OCI-LY1 (cell line): ENCODE measurements around the gene SRSF8.

Experiments
- H2AFZ ChIP-seq: fragments of 200-600 bp; sonication (generic), shearing (Covaris generic); 2 replicates; pipeline ENCODE4 v1.6.0; 2014; ENCODE audit warnings: antibody characterized with exemption, mild to moderate bottlenecking, low read length
- H3F3A ChIP-seq: fragments of 200-600 bp; sonication (generic), shearing (Covaris generic); 2 replicates; pipeline ENCODE4 v1.6.0; 2014; ENCODE audit warnings: mild to moderate bottlenecking, antibody characterized with exemption, low read length, moderate library complexity; ENCODE audit not compliant: insufficient read depth
- H3K27ac ChIP-seq: fragments of 200-600 bp; sonication (generic); 2 replicates; pipeline ENCODE4 v1.5.1; 2014; ENCODE audit warnings: low read length, mixed run types, mild to moderate bottlenecking, low read depth; ENCODE audit not compliant: poor library complexity, severe bottlenecking
- H3K27me3 ChIP-seq: fragments of 200-600 bp; sonication (generic); 2 replicates; pipeline ENCODE4 v1.6.0; 2014; ENCODE audit warnings: antibody characterized with exemption, mild to moderate bottlenecking, low read length, moderate library complexity; ENCODE audit not compliant: insufficient read depth
- H3K36me3 ChIP-seq: fragments of 200-600 bp; sonication (generic); 2 replicates; pipeline ENCODE4 v1.6.1; 2014; ENCODE audit warnings: mild to moderate bottlenecking, antibody characterized with exemption, low read length, moderate library complexity, mixed read lengths; ENCODE audit not compliant: insufficient read depth
- H3K4me1 ChIP-seq: fragments of 200-600 bp; sonication (generic); 2 replicates; pipeline ENCODE4 v1.5.1; 2014; ENCODE audit warnings: mild to moderate bottlenecking, low read length, moderate library complexity; ENCODE audit not compliant: insufficient read depth, severe bottlenecking
- H3K4me2 ChIP-seq: fragments of 200-600 bp; sonication (generic), shearing (Covaris generic); 2 replicates; pipeline ENCODE4 v1.6.1; 2014; ENCODE audit warnings: low read length
- H3K4me3 ChIP-seq: fragments of 200-600 bp; sonication (generic); 2 replicates; pipeline ENCODE4 v1.5.1; 2014; ENCODE audit warnings: low read length, low read depth, mild to moderate bottlenecking, mixed read lengths; ENCODE audit not compliant: poor library complexity, severe bottlenecking
- H3K79me2 ChIP-seq: fragments of 200-600 bp; shearing (Covaris generic); 2 replicates; pipeline ENCODE4 v1.6.1; 2016; ENCODE audit warnings: mixed run types, low read length, mixed read lengths; ENCODE audit not compliant: insufficient read depth
- H3K9ac ChIP-seq: fragments of 200-600 bp; sonication (generic), shearing (Covaris generic); 2 replicates; pipeline ENCODE4 v1.6.1; 2014; ENCODE audit warnings: mild to moderate bottlenecking, low read length, mixed read lengths
- H3K9me2 ChIP-seq: fragments of 200-600 bp; sonication (generic), shearing (Covaris generic); 2 replicates; pipeline ENCODE4 v1.6.1; 2014; ENCODE audit warnings: low read depth, mild to moderate bottlenecking, low read length, mixed read lengths
- H3K9me3 ChIP-seq: fragments of 200-600 bp; shearing (Covaris generic); 2 replicates; pipeline ENCODE4 v1.6.1; 2014; ENCODE audit warnings: low read length, mixed read lengths
- H4K20me1 ChIP-seq: fragments of 200-600 bp; sonication (generic), shearing (Covaris generic); 2 replicates; pipeline ENCODE4 v1.6.0; 2016; ENCODE audit warnings: mild to moderate bottlenecking, low read length; ENCODE audit not compliant: insufficient read depth
- EZH2 ChIP-seq: fragments of 200-600 bp; sonication (generic), shearing (Covaris generic); IDR thresholded peaks from 2 replicates; pipeline ENCODE4 v1.8.0; 2017; ENCODE audit warnings: borderline replicate concordance, mixed run types, mild to moderate bottlenecking, antibody characterized with exemption, low read length, moderate library complexity, mixed read lengths
- TF ChIP-seq, protein P1 (sequence below): fragments of 200-600 bp; sonication (generic), shearing (Covaris generic); IDR thresholded peaks from 2 replicates; pipeline ENCODE4 v1.5.1; 2017; ENCODE audit warnings: mild to moderate bottlenecking, antibody characterized with exemption, low read length, moderate library complexity, mixed read lengths

The SRSF8 gene

GRCh38 chr11:95081412-95081811 lies 14.7 kb downstream of the SRSF8 start:
- Histone ChIP-seq H3K9me3 (no peaks in the 10 kb centered on the region), H3K4me1 (no peaks in the 10 kb centered on the region), H3K36me3 (no peaks in the 10 kb centered on the region), H3K9me2 (no peaks in the 10 kb centered on the region), H3K79me2 (no peaks in the 10 kb centered on the region), H3F3A (no peaks in the 10 kb centered on the region), H4K20me1 (no peaks in the 10 kb centered on the region), H3K4me2 (no peak overlapping the region), H3K4me3 (no peak overlapping the region), H3K9ac (no peak overlapping the region), H3K27ac (no peak overlapping the region), H2AFZ (no peak overlapping the region), H3K27me3 (no peaks in the 10 kb centered on the region)
- TF ChIP-seq EZH2: no peak
- TF ChIP-seq, protein P1, sequence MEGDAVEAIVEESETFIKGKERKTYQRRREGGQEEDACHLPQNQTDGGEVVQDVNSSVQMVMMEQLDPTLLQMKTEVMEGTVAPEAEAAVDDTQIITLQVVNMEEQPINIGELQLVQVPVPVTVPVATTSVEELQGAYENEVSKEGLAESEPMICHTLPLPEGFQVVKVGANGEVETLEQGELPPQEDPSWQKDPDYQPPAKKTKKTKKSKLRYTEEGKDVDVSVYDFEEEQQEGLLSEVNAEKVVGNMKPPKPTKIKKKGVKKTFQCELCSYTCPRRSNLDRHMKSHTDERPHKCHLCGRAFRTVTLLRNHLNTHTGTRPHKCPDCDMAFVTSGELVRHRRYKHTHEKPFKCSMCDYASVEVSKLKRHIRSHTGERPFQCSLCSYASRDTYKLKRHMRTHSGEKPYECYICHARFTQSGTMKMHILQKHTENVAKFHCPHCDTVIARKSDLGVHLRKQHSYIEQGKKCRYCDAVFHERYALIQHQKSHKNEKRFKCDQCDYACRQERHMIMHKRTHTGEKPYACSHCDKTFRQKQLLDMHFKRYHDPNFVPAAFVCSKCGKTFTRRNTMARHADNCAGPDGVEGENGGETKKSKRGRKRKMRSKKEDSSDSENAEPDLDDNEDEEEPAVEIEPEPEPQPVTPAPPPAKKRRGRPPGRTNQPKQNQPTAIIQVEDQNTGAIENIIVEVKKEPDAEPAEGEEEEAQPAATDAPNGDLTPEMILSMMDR: no peak

GRCh38 chr11:95082576-95083001 lies 15.9 kb downstream of the SRSF8 start:
- Histone ChIP-seq H3K9ac (no peak overlapping the region), H3K4me2 (no peak overlapping the region), H3K79me2 (no peaks in the 10 kb centered on the region), H3K27ac (no peak overlapping the region), H3K9me2 (no peaks in the 10 kb centered on the region), H3K27me3 (no peaks in the 10 kb centered on the region), H3K9me3 (no peaks in the 10 kb centered on the region), H3K4me3 (no peak overlapping the region), H2AFZ (no peak overlapping the region), H4K20me1 (no peaks in the 10 kb centered on the region), H3F3A (no peaks in the 10 kb centered on the region), H3K36me3 (no peaks in the 10 kb centered on the region), H3K4me1 (no peaks in the 10 kb centered on the region)
- TF ChIP-seq, protein P1: no peak
- TF ChIP-seq EZH2: no peak

- H2AFZ ChIP-seq: no peak overlapping the region
- H3K27ac ChIP-seq: no peak overlapping the region
- H3K27me3 ChIP-seq: no peaks in the 10 kb centered on the region
- H3K4me1 ChIP-seq: peaks cover 7% of the 10 kb centered on the region
- no peak overlapping the region for H3K9ac ChIP-seq
- TF ChIP-seq, protein P1: no peak
- no peak for TF ChIP-seq EZH2
- H3K9me2 ChIP-seq: no peaks in the 10 kb centered on the region
- H4K20me1 ChIP-seq: no peaks in the 10 kb centered on the region
- H3K79me2 ChIP-seq: no peaks in the 10 kb centered on the region
- H3K36me3 ChIP-seq: no peaks in the 10 kb centered on the region
- no peak overlapping the region for H3K4me3 ChIP-seq
- no peak overlapping the region for H3K4me2 ChIP-seq
- H3F3A ChIP-seq: no peaks in the 10 kb centered on the region
- H3K9me3 ChIP-seq: no peaks in the 10 kb centered on the region
Measured at GRCh38 chr11:95084509-95084908, 17.8 kb downstream of the SRSF8 start.
